ENCODE measurements around the gene KCTD15.

KCTD15 gene

DNA sequence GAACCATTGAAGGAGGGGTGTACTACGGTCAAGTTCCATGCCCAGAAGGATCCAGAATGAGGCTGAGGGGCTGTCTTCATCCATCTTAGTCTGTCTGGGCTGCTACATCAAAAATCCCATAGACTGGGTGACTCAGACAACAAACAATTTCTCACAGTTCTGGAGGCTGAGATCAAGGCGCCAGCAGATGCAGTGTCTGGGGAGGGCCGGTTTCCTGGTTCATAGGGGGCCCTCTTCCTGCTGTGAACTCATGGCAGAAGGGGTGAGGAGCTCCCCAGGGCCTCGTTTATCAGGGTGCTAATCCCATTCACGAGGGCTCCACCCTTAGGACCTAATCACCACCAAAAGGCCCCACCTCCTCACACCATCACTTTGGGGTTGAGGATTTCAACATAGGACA is 14.7 kb upstream of the KCTD15 start:
- H3K27ac ChIP-seq, result no peak overlapping the region
- TF ChIP-seq, protein P1, sequence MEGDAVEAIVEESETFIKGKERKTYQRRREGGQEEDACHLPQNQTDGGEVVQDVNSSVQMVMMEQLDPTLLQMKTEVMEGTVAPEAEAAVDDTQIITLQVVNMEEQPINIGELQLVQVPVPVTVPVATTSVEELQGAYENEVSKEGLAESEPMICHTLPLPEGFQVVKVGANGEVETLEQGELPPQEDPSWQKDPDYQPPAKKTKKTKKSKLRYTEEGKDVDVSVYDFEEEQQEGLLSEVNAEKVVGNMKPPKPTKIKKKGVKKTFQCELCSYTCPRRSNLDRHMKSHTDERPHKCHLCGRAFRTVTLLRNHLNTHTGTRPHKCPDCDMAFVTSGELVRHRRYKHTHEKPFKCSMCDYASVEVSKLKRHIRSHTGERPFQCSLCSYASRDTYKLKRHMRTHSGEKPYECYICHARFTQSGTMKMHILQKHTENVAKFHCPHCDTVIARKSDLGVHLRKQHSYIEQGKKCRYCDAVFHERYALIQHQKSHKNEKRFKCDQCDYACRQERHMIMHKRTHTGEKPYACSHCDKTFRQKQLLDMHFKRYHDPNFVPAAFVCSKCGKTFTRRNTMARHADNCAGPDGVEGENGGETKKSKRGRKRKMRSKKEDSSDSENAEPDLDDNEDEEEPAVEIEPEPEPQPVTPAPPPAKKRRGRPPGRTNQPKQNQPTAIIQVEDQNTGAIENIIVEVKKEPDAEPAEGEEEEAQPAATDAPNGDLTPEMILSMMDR (IDR thresholded peaks at IDR 0.05), result no peak
- TF ChIP-seq ZFX (IDR thresholded peaks at IDR 0.05; ENCODE audit: borderline replicate concordance), result no peak

DNA sequence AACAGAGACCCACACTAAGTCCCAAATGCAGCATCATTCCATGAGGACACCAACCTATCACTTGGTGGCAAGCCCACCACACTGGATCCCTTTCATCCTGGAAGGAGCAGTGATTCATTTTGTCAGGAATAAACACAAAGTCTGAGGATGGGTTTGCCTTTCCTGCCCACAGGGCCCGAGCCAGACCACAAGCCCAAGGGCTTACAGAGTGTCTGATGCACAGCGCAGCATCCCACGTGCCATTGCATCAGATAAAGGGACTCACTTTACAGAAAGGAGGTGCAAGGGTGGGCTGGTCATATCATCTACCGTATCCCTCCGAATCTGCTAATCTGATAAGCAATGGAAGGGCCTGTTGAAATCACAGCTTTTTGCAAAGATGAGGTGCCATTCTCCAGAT is 12.2 kb upstream of the KCTD15 start:
- TF ChIP-seq, protein P1 (IDR thresholded peaks at IDR 0.05), result no peak
- TF ChIP-seq ZFX (IDR thresholded peaks at IDR 0.05; ENCODE audit: borderline replicate concordance), result no peak
- H3K27ac ChIP-seq, result no peak overlapping the region

DNA sequence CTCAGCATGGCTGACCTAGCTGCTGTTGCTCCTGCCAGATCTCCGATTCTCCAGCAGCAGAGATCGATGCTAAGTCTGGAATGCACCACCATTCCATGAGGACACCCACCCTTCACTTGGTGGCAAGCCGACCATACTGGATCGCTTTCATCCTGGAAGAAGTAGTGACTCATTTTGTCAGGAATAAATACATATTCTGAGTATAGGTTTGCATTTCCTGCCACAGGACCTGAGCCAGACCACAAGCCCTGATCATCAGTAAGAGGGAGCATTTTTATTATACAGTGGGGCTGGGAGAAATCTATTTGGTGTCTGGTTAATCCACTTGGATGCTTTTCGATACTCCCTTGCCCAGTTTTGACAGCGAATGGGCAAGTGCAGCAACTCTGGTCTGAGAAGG is 10.9 kb upstream of the KCTD15 start:
- no peak for TF ChIP-seq ZFX (IDR thresholded peaks at IDR 0.05; ENCODE audit: borderline replicate concordance)
- TF ChIP-seq, protein P1 (IDR thresholded peaks at IDR 0.05), result no peak
- no peak overlapping the region for H3K27ac ChIP-seq

DNA sequence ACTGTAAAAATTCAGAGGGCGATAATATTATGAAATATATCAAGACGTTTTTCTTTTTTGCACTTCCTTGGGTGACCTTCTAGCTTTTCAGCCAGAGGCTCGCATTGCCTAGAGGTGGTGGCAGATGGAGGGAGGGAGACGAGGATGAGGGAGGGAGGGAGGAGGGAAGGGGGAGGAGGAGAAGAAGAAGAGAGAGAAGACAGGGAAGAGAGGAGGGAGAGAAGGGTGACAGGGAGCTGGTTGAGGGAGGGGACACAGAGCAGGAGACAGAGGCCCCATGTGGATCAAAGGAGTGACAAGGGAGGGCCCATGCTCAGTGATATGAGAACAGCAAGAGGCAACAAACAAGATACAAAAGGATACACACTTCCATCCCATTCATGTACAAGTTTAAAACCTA is 8.0 kb upstream of the KCTD15 start:
- no peak for TF ChIP-seq ZFX (IDR thresholded peaks at IDR 0.05; ENCODE audit: borderline replicate concordance)
- TF ChIP-seq, protein P1 (IDR thresholded peaks at IDR 0.05), result no peak
- H3K27ac ChIP-seq, result no peak overlapping the region

DNA sequence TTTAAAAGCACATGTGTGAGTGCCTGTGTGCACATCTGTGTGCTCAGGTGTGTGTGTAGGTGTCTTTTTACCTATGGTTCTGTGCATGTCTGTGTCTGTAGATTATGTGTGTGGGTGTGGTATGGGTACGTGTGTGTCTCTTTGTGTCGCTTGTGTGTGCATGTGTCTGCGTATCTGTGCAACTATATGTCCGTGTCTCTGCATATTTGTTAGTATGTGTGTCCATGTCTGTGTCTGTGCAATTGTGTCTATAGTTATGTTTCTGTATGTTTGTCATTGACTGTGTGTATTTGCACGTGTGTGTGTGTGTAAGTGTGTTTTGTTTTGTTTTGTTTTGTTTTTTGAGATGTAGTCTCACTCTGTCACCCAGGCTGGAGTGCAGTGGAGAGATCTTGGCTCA is 7.3 kb upstream of the KCTD15 start:
- TF ChIP-seq, protein P1 (IDR thresholded peaks at IDR 0.05), result no peak
- no peak for TF ChIP-seq ZFX (IDR thresholded peaks at IDR 0.05; ENCODE audit: borderline replicate concordance)

DNA sequence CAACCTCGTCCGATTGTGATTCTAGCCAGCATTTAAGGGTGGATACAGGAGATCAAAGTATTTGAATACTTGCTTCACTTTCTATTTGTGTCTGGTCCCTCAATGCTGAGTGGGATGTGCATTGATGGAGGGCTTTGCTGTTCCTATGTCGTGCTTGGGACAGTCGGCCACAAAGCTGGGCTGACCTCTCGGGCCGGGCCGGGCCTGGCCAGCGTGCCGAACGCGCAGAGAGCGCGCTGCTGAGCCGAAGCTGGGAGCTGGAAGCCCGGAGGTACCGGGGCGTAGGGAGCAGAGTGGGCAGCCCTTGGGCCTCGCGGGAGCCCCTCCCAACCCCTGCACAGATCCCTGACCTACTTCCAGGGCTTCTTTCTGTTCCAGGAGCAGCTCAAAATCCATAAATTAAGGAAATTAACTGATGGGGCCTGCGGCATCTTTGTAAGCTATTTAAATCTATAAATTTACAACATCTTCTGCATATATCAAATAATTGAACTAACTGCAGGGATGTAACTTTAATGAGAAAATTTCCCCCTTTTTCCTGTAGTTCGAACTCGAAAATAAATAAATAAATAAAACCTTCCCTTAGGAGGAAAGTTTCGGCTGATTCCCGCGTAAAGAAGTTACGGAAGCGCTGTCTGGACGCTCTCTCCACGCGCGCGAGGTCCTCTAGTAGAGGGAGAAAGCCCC is 1.8 kb upstream of the KCTD15 start:
- TF ChIP-seq ZFX (IDR thresholded peaks at IDR 0.05; ENCODE audit: borderline replicate concordance), result no peak
- TF ChIP-seq, protein P1 (IDR thresholded peaks at IDR 0.05), result no peak
- peak overlapping the region; percentile 99 for H3K27ac ChIP-seq

More for the DNA sequence above, 7.3 kb upstream of the KCTD15 start:
- H3K27ac ChIP-seq, result no peak overlapping the region

DNA sequence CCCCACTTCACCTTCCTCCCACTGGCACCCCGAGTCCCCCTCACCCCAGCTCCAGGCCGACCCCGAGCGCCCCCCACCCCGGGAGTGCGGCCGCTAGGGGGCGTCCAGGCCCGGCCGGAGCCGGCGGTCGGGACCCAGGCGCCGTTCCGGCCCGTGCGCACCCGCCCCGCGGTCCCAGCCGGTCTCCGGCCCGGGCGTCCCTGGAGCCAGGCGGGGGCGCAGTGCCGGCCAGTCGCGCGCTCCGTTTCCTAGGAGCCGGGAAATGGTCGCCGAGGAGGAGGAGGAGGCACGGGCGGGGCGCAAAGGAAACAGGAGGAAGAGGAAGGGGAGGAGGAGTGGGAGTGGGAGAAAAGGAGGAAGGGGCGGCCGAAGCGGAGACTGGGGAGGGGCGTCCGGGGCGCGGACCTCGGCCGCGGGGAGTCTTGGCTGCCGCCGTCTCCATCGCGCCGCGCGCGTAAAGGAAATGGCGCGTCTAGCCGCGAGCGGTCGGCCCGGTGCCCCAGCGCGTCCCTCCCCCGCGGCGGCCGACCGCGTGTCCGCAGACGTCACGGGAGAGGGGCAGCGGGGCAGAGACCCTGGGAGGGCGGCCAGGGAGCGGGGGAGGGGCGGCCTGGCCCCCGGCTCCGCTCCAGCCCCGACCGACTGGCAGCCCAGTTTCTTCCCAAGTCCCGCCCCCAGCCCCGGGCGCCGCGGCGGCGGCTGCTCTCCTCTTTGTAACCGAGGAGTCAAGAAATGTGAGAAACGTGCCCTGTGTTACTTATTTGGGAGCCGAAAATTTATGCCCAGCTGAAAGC is 1.1 kb upstream of the KCTD15 start:
- TF ChIP-seq ZFX (IDR thresholded peaks at IDR 0.05; ENCODE audit: borderline replicate concordance), result no peak
- TF ChIP-seq, protein P1 (IDR thresholded peaks at IDR 0.05), result peak; percentile 99
- H3K27ac ChIP-seq, result peak overlapping the region; percentile 99
